Lung (tissue), 12 donors: ENCODE results near the gene CARMIL1. TPM values are rescaled to one million over a fixed set of nuclear protein-coding genes. Genes with fewer than 3 reads are reported as not detected.

Source experiments
- ATAC-seq: fragments of 200-7000 bp; cut with Tn5 transposase; one replicate; pipeline ENCODE4 v1.9.1; 2020; ENCODE audit warnings: moderate number of reproducible peaks; ENCODE audit not compliant: insufficient read depth, low FRiP score
- DNase-seq, 3 donors: peaks; one replicate each; pipeline ENCODE4 v3.0.0-alpha.2; 2013 to 2017
- H3K27ac ChIP-seq, 2 donors: one replicate each; pipeline ENCODE4 v1.5.1; 2013; ENCODE audit warnings: mild to moderate bottlenecking in 2 of 2, moderate library complexity in 2 of 2, control low read depth in 1 of 2, inconsistent platforms in 1 of 2, low read depth in 1 of 2, low read length in 1 of 2
- H3K27me3 ChIP-seq, 3 donors: one replicate each; pipeline ENCODE4 v1.5.1; 2013; ENCODE audit warnings: low read length in 2 of 3; ENCODE audit not compliant: control insufficient read depth in 3 of 3, insufficient read depth in 3 of 3
- H3K36me3 ChIP-seq, 4 donors: one replicate each; pipeline ENCODE4 v1.5.1; 2013; ENCODE audit warnings: low read length in 4 of 4, mild to moderate bottlenecking in 1 of 4, moderate library complexity in 1 of 4; ENCODE audit not compliant: control insufficient read depth in 4 of 4, insufficient read depth in 4 of 4
- H3K4me1 ChIP-seq, 5 donors: one replicate each; pipeline ENCODE4 v1.5.1; 2013; ENCODE audit warnings: low read length in 5 of 5, mild to moderate bottlenecking in 2 of 5, moderate library complexity in 1 of 5; ENCODE audit not compliant: control insufficient read depth in 5 of 5, insufficient read depth in 5 of 5
- H3K4me3 ChIP-seq: one replicate; pipeline ENCODE4 v1.5.1; 2013; ENCODE audit warnings: mild to moderate bottlenecking, control low read depth, moderate library complexity
- H3K9ac ChIP-seq, 2 donors: one replicate each; pipeline ENCODE4 v1.5.1; 2013; ENCODE audit warnings: low read length in 2 of 2, control low read depth in 1 of 2; ENCODE audit not compliant: insufficient read depth in 1 of 2
- H3K9me3 ChIP-seq, 4 donors: one replicate each; pipeline ENCODE4 v1.5.1; 2013; ENCODE audit warnings: low read length in 3 of 4, mild to moderate bottlenecking in 1 of 4, moderate library complexity in 1 of 4; ENCODE audit not compliant: control insufficient read depth in 4 of 4, insufficient read depth in 3 of 4
- WGBS, 2 donors: extraction: QIAGEN DNeasy Blood & Tissue Kit; methylation state at CpG; one replicate each; pipeline ENCODE4 v1.1.7; 2013; 5-methylcytosine and 5-hydroxymethylcytosine counted together
- polyA plus RNA-seq, 2 donors: library from polyadenylated mRNA; stranded (reverse); fragments of 200-250 nt; gene quantifications; one replicate each; pipeline ENCODE4 v1.2.1, GENCODE V29; 2013
- total RNA-seq, 2 donors: library from RNA; depleted of rRNA in 1 of 2; stranded (reverse); fragments of >200 nt in 1 of 2; gene quantifications; one replicate each; pipeline ENCODE4 v1.2.1, GENCODE V29; 2014 to 2021
- TF ChIP-seq, protein P1 (sequence below): IDR thresholded peaks from 2 replicates; pipeline ENCODE4 v1.5.1; 2012; ENCODE audit warnings: mild to moderate bottlenecking; ENCODE audit errors: control extremely low read depth, extremely low read depth
- donor health status: control.
- donor health status: control.
- donor health status: Bipolar disorder and iron deficiency.
- donor health status: healthy.
- donor health status: DM: yes; HTN: yes; CAD: no.

Gene CARMIL1
- total and polyA plus RNA-seq, 4 donors = 8.0 to 38.3 (median 34.9) TPM

DNA sequence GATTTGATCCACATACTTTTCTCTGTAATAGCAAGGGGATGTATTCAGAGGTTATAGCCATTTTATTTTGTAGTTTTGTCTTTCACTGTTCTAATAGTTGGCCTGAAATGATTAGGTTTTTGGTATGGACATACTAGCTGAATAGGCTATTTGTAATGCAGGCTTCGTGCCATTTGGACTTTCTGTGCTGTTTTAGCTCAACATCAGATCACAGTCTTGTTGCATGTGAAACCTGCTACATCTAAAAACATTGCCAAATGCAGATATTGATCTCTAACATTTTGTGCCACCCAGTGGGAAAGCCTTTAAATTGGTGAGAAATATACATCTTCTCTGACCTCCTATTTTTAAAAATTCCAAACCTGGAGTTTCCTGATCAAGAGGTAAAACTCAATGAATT, 215.3 kb downstream of the CARMIL1 start:
- Histone ChIP-seq H3K9me3 (no peaks in the 10 kb centered on the region), H3K36me3 (peaks cover 0 to 12% (median 3%) of the 10 kb centered on the region in 4 donors), H3K27me3 (no peaks in the 10 kb centered on the region), H3K4me1 (peaks cover 0 to 3% (median 0%) of the 10 kb centered on the region in 5 donors), H3K9ac (no peak overlapping the region), H3K27ac (no peak overlapping the region), H3K4me3 (no peak overlapping the region)
- DNase-seq (no peak), ATAC-seq (no peak)
- WGBS, 2 donors = 93 to 95% methylated on average over 1 of the region's 1 CpG
- TF ChIP-seq, protein P1, sequence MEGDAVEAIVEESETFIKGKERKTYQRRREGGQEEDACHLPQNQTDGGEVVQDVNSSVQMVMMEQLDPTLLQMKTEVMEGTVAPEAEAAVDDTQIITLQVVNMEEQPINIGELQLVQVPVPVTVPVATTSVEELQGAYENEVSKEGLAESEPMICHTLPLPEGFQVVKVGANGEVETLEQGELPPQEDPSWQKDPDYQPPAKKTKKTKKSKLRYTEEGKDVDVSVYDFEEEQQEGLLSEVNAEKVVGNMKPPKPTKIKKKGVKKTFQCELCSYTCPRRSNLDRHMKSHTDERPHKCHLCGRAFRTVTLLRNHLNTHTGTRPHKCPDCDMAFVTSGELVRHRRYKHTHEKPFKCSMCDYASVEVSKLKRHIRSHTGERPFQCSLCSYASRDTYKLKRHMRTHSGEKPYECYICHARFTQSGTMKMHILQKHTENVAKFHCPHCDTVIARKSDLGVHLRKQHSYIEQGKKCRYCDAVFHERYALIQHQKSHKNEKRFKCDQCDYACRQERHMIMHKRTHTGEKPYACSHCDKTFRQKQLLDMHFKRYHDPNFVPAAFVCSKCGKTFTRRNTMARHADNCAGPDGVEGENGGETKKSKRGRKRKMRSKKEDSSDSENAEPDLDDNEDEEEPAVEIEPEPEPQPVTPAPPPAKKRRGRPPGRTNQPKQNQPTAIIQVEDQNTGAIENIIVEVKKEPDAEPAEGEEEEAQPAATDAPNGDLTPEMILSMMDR = no peak

DNA sequence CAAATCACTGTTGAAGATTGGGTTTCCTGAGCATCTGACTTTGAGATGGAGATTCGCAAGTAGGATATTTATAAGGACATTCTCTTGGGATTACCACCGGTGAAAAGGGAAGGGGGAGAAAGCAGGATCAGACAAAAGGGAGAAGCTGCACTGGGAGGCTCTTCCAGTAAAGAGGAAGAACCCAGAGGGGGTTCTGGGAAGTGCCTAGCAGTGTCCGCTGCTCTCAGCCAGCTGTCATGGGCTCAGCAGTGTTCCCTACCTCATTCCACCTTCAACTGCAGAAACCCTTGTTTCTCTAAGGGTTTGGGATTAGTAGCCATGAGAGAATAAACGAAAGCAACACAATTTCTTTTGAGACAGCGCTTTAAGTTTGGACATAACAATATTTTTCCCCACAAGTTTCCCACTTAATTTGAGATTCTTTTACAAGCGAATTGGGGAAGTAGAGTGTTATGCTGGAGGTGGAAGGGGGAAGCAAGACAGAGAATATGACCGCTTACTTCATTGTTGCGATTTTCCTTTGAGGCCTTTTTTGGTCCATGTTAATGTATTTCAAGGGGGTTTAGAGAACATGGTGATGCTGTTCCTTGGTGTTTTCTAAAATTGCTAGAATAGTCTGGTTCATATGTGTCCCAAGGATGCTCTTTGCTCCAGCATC, 218.3 kb downstream of the CARMIL1 start:
- no peaks in the 10 kb centered on the region for H3K27me3 ChIP-seq
- H3K9me3 ChIP-seq = no peaks in the 10 kb centered on the region
- no peak overlapping the region for H3K27ac ChIP-seq
- H3K36me3 ChIP-seq = peaks cover 0 to 10% (median 3%) of the 10 kb centered on the region in 4 donors
- no peak overlapping the region for H3K4me3 ChIP-seq
- no peaks in the 10 kb centered on the region for H3K4me1 ChIP-seq
- 61 to 82% methylated on average over 8 of the region's 8 CpGs for WGBS, 2 donors
- no peak overlapping the region for H3K9ac ChIP-seq
- ATAC-seq (no peak), DNase-seq (no peak)
- TF ChIP-seq, protein P1 = no peak

DNA sequence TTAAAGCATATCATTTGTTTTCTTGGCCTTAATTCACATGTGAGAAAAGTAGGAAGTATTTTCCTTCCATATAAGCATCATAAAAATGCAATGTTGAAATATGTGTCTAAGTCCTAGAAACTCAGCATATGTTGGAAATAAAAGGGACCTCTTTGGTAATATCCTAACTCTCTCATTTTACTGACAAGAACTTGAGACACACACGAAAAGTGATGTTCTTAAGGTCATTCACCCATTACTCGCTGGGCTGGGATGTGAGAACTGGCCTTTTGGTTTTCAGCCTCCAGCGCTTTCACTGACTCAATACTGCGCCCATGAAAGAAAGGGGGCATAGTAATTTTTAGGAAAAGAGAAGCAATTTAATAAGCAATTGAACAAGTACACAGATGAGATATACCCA, 219.3 kb downstream of the CARMIL1 start:
- WGBS, 2 donors = 88 to 89% methylated on average over 4 of the region's 4 CpGs
- H3K36me3 ChIP-seq = peaks cover 0 to 9% (median 3%) of the 10 kb centered on the region in 4 donors
- TF ChIP-seq, protein P1 = no peak
- H3K27ac ChIP-seq = no peak overlapping the region
- DNase-seq = no peak
- no peaks in the 10 kb centered on the region for H3K27me3 ChIP-seq
- no peak overlapping the region for H3K4me3 ChIP-seq
- no peaks in the 10 kb centered on the region for H3K9me3 ChIP-seq
- H3K4me1 ChIP-seq = no peaks in the 10 kb centered on the region
- H3K9ac ChIP-seq = no peak overlapping the region
- ATAC-seq = no peak
